Peyer's patch (tissue), 4 donors: ENCODE measurements around the gene BRCC3.

Source experiments
- POLR2A ChIP-seq, 2 donors: fragments of 450-650 bp; IDR thresholded peaks; one replicate each; pipeline ENCODE4 v1.5.1; 2017; ENCODE audit warnings: antibody characterized with exemption in 2 of 2, mild to moderate bottlenecking in 2 of 2, moderate library complexity in 2 of 2
- TF ChIP-seq, protein P1 (sequence below), 6 experiments: fragments of 450-650 bp in 4 of 6; fragments of 200-600 bp in 2 of 6; sonication (generic) in 1 of 6; IDR thresholded peaks; one replicate each; pipeline ENCODE4 v1.5.1; 2017 to 2019; ENCODE audit warnings: antibody characterized with exemption in 6 of 6, mild to moderate bottlenecking in 3 of 6, moderate library complexity in 1 of 6

DNA sequence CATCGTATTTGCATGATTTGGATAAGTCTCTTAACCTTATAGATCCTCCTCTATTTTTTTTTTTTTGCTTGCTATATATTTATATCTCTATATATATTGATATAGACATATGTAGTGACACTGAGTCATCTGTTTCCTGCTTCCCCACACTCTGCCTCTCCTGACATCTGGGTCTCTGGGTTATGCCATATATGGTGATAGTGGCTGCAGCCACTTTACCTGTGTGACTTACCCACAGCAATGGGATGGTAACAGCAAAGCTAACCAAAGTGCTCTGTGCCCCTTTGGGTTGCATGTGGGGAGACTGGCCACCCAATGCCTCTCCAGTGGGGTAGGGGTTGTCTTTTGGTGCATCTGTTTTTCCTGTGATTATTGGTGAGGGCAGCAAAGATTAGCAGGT, 14.8 kb upstream of the BRCC3 start:
- TF ChIP-seq POLR2A (IDR thresholded peaks at IDR 0.05): no peak
- TF ChIP-seq, protein P1, sequence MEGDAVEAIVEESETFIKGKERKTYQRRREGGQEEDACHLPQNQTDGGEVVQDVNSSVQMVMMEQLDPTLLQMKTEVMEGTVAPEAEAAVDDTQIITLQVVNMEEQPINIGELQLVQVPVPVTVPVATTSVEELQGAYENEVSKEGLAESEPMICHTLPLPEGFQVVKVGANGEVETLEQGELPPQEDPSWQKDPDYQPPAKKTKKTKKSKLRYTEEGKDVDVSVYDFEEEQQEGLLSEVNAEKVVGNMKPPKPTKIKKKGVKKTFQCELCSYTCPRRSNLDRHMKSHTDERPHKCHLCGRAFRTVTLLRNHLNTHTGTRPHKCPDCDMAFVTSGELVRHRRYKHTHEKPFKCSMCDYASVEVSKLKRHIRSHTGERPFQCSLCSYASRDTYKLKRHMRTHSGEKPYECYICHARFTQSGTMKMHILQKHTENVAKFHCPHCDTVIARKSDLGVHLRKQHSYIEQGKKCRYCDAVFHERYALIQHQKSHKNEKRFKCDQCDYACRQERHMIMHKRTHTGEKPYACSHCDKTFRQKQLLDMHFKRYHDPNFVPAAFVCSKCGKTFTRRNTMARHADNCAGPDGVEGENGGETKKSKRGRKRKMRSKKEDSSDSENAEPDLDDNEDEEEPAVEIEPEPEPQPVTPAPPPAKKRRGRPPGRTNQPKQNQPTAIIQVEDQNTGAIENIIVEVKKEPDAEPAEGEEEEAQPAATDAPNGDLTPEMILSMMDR (IDR thresholded peaks at IDR 0.05): no peak
